NCI-H1694 treated with DMSO at 0.1 percent for 48 hours (cell line): ENCODE data around the gene CECR2.
"Not testable (repeated sequence)": the region's sequence is repeated elsewhere in the genome, so short reads cannot be mapped to it uniquely, and the experiment has no call there.

Experiments
- DNase-seq: peaks from one replicate; lab custom pipeline; 2025; lab: John Stamatoyannopoulos, UW

Gene CECR2

GRCh38 chr22:17514084-17514483, 144.8 kb downstream of the CECR2 start:
- DNase-seq, result no peak

- DNase-seq, result no peak
Observed at GRCh38 chr22:17518406-17518805, 149.1 kb downstream of the CECR2 start.

GRCh38 chr22:17521971-17522370, 152.7 kb downstream of the CECR2 start:
- DNase-seq, result not testable (repeated sequence)

- no peak for DNase-seq
Observed at GRCh38 chr22:17523925-17524324, 154.7 kb downstream of the CECR2 start.

GRCh38 chr22:17536269-17536668, 167.0 kb downstream of the CECR2 start:
- DNase-seq, result no peak

- DNase-seq, result no peak
Observed at GRCh38 chr22:17537155-17537554, 167.9 kb downstream of the CECR2 start.

- no peak for DNase-seq
Observed at GRCh38 chr22:17540481-17540880, 171.2 kb downstream of the CECR2 start.

GRCh38 chr22:17541476-17541875, 172.2 kb downstream of the CECR2 start:
- DNase-seq, result no peak

- DNase-seq, result no peak
Observed at GRCh38 chr22:17542452-17542851, 173.2 kb downstream of the CECR2 start.

GRCh38 chr22:17548010-17548755, 178.9 kb downstream of the CECR2 start:
- DNase-seq, result no peak

- no peak for DNase-seq
Observed at GRCh38 chr22:17548756-17549035, 179.4 kb downstream of the CECR2 start.

- no peak for DNase-seq
Observed at GRCh38 chr22:17549183-17549582, 179.9 kb downstream of the CECR2 start.

GRCh38 chr22:17549655-17550054, 180.4 kb downstream of the CECR2 start:
- DNase-seq, result no peak

- no peak for DNase-seq
Observed at GRCh38 chr22:17552737-17553136, 183.5 kb downstream of the CECR2 start.

GRCh38 chr22:17554814-17555213, 185.6 kb downstream of the CECR2 start:
- no peak for DNase-seq

GRCh38 chr22:17559188-17559587, 189.9 kb downstream of the CECR2 start:
- DNase-seq, result no peak

- no peak for DNase-seq
Observed at GRCh38 chr22:17562906-17563870, 193.9 kb downstream of the CECR2 start, which contains the start of gene SLC25A18. SLC25A18 (plus strand) TSS chr22:17563498; CDS start chr22:17579945, 16,447 bp downstream.

- DNase-seq, result no peak
Observed at GRCh38 chr22:17563936-17564391, 194.7 kb downstream of the CECR2 start.

- not testable (repeated sequence) for DNase-seq
Observed at GRCh38 chr22:17566016-17566687, 196.9 kb downstream of the CECR2 start.

GRCh38 chr22:17566776-17567175, 197.5 kb downstream of the CECR2 start:
- DNase-seq, result no peak

- no peak for DNase-seq
Observed at GRCh38 chr22:17569971-17570511, 200.8 kb downstream of the CECR2 start.
